Stimulated activated memory B cell treated with anti-CD40 and anti-IgM and Interleukin-4, amounts not matched to agents 10 μg/mL and 1 μg/mL and 100 μg/mL, for 72 hours (primary cell): Measurements from ENCODE around the gene HSD17B2.

Experiments used
- ATAC-seq: fragments of 150-1000 bp; cut with Tn5 transposase; 2 replicates; pipeline ENCODE4 v1.10.0; 2021
- H3K27ac Mint-ChIP-seq: one replicate; pipeline ENCODE4 v1.8.0; 2022; ENCODE audit warnings: mild to moderate bottlenecking, mixed read lengths
- H3K27me3 Mint-ChIP-seq: one replicate; pipeline ENCODE4 v1.8.0; 2022; ENCODE audit warnings: mixed read lengths
- H3K36me3 Mint-ChIP-seq: one replicate; pipeline ENCODE4 v1.8.0; 2022; ENCODE audit warnings: mixed read lengths
- H3K4me1 Mint-ChIP-seq: one replicate; pipeline ENCODE4 v1.8.0; 2022; ENCODE audit warnings: mixed read lengths
- H3K4me3 Mint-ChIP-seq: one replicate; pipeline ENCODE4 v1.8.0; 2022; ENCODE audit warnings: mild to moderate bottlenecking, moderate library complexity, mixed read lengths
- H3K9me3 Mint-ChIP-seq: one replicate; pipeline ENCODE4 v1.8.0; 2022; ENCODE audit warnings: mixed read lengths

HSD17B2 gene

DNA sequence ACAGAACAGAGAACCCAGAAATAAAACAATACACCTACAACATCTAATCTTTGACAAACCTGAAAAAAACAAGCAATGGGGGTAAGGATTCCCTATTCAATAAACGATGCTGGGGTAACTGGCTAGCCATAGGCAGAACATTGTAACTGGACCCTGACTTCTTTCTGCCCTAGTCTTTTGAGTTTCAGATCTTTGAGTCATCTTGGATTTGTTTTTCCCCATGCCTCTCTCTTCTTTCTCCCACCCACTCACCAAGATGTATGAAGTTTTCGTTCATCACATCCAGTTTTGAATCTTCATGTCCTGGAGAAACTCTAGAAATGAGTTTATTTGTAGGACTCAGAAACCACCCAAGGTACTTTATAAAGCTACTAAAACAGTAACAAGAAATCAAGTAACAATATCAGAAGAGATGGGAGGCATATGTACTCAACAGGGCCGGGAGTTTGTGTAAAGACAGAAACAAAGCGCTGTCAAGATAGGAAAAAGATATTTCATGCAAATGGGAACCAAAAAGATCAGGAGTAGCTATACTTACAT lies 39.0 kb downstream of the HSD17B2 start:
- H3K27ac Mint-ChIP-seq = no peak overlapping the region
- H3K4me1 Mint-ChIP-seq = no peaks in the 10 kb centered on the region
- peaks cover 15% of the 10 kb centered on the region for H3K9me3 Mint-ChIP-seq
- no peaks in the 10 kb centered on the region for H3K36me3 Mint-ChIP-seq
- H3K27me3 Mint-ChIP-seq = peaks cover 58% of the 10 kb centered on the region
- H3K4me3 Mint-ChIP-seq = no peak overlapping the region
- ATAC-seq = no peak

DNA sequence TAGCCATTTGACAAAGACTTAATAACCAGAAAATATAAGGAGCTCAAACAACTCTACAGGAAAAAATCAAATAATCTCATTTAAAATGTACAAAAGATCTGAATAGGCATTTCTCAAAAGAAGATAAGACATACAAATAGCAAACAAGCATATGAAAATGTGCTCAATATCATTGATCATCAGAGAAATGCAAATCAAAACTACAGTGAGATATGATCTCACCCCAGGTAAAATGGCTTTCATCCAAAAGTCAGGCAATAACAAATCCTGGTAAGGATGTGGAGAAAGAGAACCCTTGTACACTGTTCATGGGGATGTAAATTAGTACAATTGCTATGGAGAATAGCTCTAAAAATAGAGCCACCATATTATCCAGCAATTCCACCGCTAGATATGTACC lies 43.1 kb downstream of the HSD17B2 start:
- no peak for ATAC-seq
- Mint-ChIP-seq H3K27me3 (peaks cover 42% of the 10 kb centered on the region), H3K4me3 (no peak overlapping the region), H3K4me1 (no peaks in the 10 kb centered on the region), H3K36me3 (no peaks in the 10 kb centered on the region), H3K27ac (no peak overlapping the region), H3K9me3 (peaks cover 19% of the 10 kb centered on the region)

DNA sequence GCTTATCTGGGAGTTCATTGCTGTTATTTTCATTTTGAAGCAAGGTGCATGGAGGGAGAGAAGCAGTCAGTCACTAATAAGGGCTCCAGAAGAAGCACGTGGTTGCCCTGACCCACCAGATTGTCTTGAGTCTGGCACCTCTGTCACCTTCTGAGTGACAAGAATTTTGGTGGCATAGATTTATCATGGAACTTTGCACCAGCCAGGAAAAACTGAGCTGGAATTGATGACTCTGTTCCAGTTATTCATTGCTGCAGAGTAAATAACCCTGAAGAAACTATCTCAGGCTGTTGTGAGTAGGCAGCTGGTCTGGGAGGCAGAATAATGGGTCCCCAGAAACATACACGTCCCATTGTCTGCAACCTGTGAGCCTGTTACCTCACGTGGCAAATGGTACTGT lies 44.8 kb downstream of the HSD17B2 start:
- Mint-ChIP-seq H3K27me3 (peaks cover 39% of the 10 kb centered on the region), H3K9me3 (peaks cover 19% of the 10 kb centered on the region), H3K36me3 (no peaks in the 10 kb centered on the region), H3K4me1 (no peaks in the 10 kb centered on the region), H3K4me3 (no peak overlapping the region), H3K27ac (no peak overlapping the region)
- ATAC-seq = no peak

DNA sequence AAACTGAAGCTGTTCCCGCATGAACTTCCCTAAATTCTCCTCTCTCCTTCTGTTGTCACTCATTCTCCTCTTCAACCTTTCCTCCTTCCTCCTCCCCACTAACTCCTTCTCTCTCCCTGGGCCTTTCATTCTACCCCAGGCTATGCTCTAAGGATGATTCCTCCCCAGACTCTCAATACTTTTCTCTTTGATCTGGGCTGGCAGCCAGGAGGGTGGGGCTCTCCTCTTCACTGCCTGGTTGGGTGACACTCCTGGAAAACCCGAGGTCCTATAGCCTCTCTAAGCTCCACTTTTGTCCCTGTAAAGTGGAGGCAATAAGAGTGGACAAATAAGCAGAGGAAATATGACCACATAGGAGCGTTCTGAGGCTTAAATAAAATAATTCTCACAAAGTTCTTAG lies 46.2 kb downstream of the HSD17B2 start:
- ATAC-seq = no peak
- H3K27me3 Mint-ChIP-seq = peaks cover 31% of the 10 kb centered on the region

DNA sequence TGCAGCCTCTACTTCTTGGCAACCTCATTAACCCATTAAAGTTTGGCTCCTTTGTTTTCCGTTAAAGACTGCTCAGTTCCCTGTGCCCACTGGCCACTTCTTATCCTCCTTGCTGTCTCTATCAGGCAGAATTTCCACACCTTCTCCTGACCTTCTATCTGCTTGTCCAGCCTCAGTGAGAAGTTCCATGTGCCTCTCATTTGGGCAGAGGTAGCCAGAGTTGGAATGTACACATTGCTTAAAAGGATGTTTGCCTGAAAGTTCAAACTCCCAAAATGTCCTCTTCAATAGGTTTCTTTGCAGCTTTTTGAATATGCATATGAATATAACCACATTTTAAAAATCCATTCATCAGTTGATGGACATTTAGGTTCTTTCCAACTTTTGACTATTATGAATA lies 47.0 kb downstream of the HSD17B2 start:
- no peaks in the 10 kb centered on the region for H3K36me3 Mint-ChIP-seq
- H3K4me3 Mint-ChIP-seq = no peak overlapping the region
- peaks cover 31% of the 10 kb centered on the region for H3K27me3 Mint-ChIP-seq
- H3K27ac Mint-ChIP-seq = no peak overlapping the region
- no peaks in the 10 kb centered on the region for H3K4me1 Mint-ChIP-seq
- no peak for ATAC-seq
- H3K9me3 Mint-ChIP-seq = peaks cover 13% of the 10 kb centered on the region

More for the DNA sequence above, 46.2 kb downstream of the HSD17B2 start:
- no peaks in the 10 kb centered on the region for H3K4me1 Mint-ChIP-seq
- no peak overlapping the region for H3K4me3 Mint-ChIP-seq
- H3K36me3 Mint-ChIP-seq = no peaks in the 10 kb centered on the region
- H3K9me3 Mint-ChIP-seq = peaks cover 15% of the 10 kb centered on the region
- no peak overlapping the region for H3K27ac Mint-ChIP-seq

DNA sequence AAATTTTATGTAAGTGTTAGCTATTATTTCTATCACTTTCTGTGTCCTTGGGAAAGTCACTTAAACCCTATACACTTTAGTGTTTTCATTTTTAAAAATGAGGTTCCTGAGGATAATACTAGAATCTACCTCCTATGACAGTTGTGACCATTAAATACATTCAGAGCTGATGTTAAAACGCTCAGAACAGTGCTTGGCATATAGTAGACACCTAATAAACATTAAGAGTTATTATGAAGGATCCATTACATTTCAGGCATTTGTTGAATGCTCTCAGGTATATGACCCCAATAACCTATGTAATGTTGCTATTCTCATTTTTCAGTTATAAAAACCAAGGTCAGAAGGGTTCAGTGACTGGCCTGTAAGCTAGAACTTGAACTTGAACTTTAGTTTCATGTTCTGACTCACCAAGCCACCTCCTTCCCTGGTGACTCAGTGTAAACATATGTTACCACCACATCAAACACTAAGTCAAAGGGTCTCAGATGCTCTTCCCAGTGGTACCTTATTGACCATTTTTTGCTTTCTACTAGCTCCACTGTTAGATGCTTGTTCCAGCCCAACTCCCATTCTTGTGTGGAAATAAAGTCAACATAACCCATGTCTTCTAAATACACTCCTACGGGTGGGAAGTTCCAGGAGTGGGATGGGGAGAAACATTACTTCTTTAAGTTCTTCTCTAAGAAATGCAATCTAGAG lies 47.6 kb downstream of the HSD17B2 start:
- no peaks in the 10 kb centered on the region for H3K4me1 Mint-ChIP-seq
- no peak overlapping the region for H3K4me3 Mint-ChIP-seq
- H3K27ac Mint-ChIP-seq = no peak overlapping the region
- ATAC-seq = peak; percentile 73
- peaks cover 31% of the 10 kb centered on the region for H3K27me3 Mint-ChIP-seq
- H3K36me3 Mint-ChIP-seq = no peaks in the 10 kb centered on the region
- peaks cover 10% of the 10 kb centered on the region for H3K9me3 Mint-ChIP-seq

DNA sequence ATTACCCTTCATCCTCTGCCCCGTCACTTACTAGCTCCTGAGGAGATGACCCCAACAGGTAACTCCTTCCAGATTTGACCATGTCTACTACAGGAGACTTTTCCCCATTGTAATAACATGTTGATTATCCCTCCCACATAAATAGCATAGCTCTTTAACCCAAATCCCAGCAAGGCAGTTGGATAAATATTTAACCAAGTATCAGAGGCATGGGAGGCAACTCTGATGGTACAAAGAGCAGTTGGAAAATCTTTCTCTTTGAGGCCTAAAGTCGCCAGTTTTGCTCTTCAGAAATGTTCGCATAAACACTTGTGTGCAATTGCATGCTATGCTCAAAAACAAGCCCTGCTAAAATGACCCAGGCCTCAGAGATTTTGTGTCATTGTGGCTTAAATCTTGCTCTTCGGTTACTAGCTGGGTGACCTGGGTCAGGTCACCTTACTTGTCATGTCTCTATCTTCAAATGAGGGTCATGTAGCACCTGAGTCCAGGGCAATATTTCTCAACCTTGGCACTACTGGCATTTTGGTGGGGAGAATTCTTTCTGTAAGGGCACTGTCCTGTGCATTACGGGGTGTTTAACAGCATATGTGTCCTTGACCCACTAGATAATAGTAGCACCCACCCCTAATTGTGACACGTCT lies 48.8 kb downstream of the HSD17B2 start:
- Mint-ChIP-seq H3K4me3 (no peak overlapping the region), H3K27ac (no peak overlapping the region), H3K36me3 (no peaks in the 10 kb centered on the region), H3K27me3 (peaks cover 23% of the 10 kb centered on the region), H3K4me1 (no peaks in the 10 kb centered on the region), H3K9me3 (peaks cover 6% of the 10 kb centered on the region)
- ATAC-seq = no peak

DNA sequence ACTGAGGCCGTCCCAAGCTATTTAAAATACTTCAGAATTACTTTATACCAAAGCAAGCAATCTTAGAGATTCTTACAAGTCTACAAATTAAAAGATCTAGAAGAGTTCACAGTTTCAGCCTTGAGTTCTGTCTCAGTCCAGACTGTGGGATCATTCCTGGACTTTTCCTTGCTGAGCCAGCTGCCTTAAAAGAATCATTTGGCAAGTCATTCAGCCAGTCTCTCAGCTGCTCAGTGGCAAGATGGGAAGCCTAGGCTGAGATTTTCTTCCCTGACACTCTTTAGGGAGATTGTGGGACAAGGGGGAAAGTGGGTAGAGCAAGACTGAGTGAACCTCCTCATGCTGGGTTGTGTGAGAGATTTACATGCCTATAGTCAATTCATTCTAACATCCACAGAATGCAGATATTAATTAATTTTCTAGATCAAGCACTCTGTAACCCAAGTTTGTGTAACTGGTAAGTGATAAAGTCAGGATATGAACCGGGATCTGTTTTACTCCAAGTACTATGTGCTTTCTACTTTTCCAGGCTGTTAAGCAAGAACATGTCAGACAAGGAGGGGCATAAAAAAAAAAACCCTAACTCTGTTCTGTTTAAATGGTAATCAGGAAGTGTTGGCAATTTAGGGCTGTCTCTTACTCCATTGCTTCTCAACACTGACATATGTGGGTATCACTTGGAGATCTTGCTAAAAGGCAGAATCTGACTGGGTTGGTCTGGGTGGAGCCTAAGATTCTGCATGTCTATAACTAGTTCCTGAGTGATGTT lies 50.1 kb downstream of the HSD17B2 start:
- Mint-ChIP-seq H3K9me3 (peaks cover 3% of the 10 kb centered on the region), H3K27me3 (peaks cover 21% of the 10 kb centered on the region), H3K4me3 (no peak overlapping the region), H3K27ac (no peak overlapping the region), H3K36me3 (no peaks in the 10 kb centered on the region), H3K4me1 (no peaks in the 10 kb centered on the region)
- no peak for ATAC-seq

DNA sequence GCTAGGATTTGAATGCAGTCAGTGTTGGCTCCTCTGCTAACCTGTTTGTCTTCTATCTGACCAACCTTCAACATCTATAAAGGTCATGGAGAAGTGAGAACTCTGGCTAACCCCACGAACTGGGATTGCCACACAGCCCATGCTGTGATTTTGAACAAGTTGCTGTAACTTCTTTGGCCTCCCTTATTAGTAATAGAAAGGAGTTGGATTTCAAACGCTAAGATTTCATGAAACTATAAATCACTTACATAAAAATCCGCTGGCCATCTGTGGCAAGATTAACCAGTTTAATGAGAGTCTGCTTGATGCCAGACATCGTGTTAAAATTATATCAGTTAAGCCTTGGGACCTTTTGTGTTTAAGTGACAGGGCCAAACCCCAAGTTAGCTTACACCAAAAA lies 53.4 kb downstream of the HSD17B2 start:
- Mint-ChIP-seq H3K4me3 (no peak overlapping the region), H3K9me3 (no peaks in the 10 kb centered on the region), H3K4me1 (no peaks in the 10 kb centered on the region), H3K36me3 (no peaks in the 10 kb centered on the region), H3K27me3 (peaks cover 29% of the 10 kb centered on the region), H3K27ac (no peak overlapping the region)
- ATAC-seq = no peak

DNA sequence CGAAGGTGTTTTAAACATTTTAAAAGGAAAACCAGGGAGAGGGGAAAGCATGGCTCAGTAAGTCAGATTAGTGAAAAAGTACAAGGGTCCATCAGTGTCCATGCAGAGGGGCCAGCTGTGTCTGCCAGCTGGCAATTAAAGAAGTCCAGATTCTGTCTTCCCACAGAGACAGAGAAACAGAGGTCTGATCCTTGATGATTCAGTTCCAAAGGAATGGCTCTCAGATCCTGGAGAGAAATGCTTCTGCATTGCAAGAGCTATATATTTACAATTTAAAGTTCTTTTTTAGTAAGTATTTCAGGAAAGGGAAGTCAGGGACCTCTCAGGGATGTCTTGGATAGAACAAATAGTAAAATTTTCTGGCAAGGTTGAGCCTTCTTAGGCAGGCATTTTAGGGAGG lies 56.2 kb downstream of the HSD17B2 start:
- Mint-ChIP-seq H3K27me3 (peaks cover 20% of the 10 kb centered on the region), H3K4me3 (no peak overlapping the region), H3K9me3 (no peaks in the 10 kb centered on the region), H3K36me3 (no peaks in the 10 kb centered on the region), H3K4me1 (no peaks in the 10 kb centered on the region), H3K27ac (no peak overlapping the region)
- no peak for ATAC-seq

DNA sequence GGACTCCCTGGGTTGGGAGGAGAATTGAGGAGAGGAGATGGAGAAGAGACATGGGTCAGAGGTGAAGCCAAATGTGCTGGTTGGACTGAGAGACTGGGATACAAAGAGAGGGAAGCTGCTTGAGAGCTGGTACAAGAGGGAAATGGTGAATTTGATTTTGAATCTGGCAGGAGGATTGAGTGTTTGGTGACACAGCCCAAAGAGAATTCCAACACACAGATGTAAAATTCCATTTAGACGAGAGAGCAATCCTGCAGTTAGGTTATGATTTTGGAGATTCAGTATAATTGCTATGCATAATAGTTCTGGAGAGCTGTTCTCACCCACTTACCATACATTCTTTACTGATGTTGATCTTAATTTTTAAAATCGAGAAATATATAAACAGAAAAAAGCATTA lies 57.7 kb downstream of the HSD17B2 start:
- Mint-ChIP-seq H3K9me3 (no peaks in the 10 kb centered on the region), H3K4me1 (no peaks in the 10 kb centered on the region), H3K36me3 (no peaks in the 10 kb centered on the region), H3K27me3 (peaks cover 29% of the 10 kb centered on the region), H3K27ac (no peak overlapping the region), H3K4me3 (no peak overlapping the region)
- ATAC-seq = no peak

DNA sequence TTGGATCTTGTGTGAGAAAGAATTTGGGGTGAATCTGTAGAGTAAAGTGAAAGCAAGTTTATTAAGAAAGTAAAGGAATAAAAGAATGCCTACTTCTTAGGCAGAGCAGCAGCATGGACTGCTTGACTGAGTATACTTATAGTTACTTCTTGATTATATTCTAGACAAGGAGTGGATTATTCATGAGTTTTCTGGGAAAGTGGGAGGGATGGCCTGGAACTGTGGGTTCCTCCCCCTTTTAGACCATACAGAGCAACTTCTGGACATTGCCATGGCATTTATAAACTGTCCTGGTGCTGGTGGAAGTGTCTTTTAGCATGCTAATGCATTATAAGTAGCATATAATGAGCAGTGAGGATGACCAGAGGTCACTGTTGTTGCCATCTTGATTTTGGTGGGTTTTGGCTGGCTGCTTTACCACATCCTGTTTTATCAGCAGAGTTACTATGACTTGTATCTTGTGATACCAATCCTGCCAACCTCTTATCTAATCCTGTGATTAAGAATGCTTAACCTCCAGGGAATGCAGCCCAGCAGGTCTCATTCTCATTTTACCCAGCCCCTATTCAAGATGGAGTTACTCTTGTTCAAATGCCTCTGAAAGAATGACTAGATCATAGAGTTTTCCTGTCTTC lies 58.7 kb downstream of the HSD17B2 start:
- Mint-ChIP-seq H3K4me3 (no peak overlapping the region), H3K4me1 (no peaks in the 10 kb centered on the region), H3K9me3 (no peaks in the 10 kb centered on the region), H3K27ac (no peak overlapping the region), H3K36me3 (no peaks in the 10 kb centered on the region), H3K27me3 (peaks cover 29% of the 10 kb centered on the region)
- ATAC-seq = no peak

DNA sequence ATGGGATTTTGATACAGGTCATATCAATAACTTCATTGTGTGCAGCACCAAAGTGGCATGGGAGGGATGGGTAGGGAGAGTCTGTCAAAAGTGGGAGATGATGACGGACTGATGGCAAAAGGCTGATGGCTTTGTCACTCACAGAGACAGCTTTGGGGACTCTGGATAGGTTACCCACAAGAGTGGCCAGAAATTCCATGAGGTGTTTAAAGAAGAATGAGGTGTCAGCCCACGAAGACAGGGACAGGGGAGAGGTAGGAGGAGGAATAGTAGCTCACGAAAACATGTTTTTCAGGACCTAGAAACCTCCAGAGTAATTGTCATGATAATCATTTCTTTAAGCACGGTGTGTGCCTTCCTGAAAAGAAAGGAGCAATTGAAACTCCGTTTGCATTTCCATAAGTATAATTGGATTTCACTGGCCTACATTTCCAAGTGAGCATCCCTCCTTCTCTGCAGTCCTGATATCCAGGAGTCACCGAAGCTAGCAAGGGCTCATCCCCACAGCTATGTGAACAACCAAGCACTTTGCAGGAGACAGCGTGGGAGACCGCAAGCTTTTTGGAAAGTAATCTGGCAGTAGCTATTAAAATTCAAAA lies 60.0 kb downstream of the HSD17B2 start:
- Mint-ChIP-seq H3K9me3 (no peaks in the 10 kb centered on the region), H3K4me3 (no peak overlapping the region), H3K27ac (no peak overlapping the region), H3K36me3 (no peaks in the 10 kb centered on the region), H3K27me3 (peaks cover 29% of the 10 kb centered on the region), H3K4me1 (no peaks in the 10 kb centered on the region)
- no peak for ATAC-seq

DNA sequence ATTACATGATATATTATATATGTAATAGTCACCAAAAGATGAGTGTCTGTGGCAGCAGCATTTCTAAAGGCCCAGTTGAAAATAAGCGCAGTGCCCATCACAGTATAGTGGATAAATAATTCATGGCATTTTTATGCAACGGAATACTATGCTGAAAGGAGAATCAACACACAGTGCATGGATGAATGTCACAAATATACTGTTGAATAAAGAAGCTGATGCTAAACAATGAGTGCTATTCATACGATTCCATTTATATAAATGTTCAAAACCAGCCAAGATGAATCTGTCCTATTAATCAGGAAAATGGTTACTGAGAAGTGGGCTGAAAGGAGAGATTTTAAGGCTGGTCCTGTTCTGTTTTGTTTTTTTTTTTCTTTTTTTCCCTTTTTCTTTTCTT lies 61.6 kb downstream of the HSD17B2 start:
- peaks cover 20% of the 10 kb centered on the region for H3K27me3 Mint-ChIP-seq
- no peak overlapping the region for H3K4me3 Mint-ChIP-seq
- no peak overlapping the region for H3K27ac Mint-ChIP-seq
- no peak for ATAC-seq
- no peaks in the 10 kb centered on the region for H3K4me1 Mint-ChIP-seq
- H3K36me3 Mint-ChIP-seq = no peaks in the 10 kb centered on the region
- no peaks in the 10 kb centered on the region for H3K9me3 Mint-ChIP-seq

DNA sequence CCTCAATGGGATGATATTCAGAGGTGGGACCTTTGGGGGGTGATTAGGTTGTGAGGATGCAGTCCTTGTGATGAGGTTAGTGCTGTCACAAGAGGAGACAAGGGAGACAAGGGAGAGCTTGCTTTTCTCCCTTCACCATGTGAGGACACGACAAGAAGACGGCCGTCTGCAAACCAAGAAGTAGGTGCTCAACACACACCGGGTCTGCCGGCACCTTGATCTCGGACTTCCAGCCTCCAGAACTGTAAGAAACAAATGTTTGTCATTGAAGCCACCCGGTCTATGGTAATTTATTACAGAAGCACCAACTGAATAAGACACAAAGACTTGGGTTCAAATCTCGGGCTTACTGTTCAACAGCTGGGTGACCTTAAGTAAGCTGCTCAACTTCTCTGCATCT lies 70.1 kb downstream of the HSD17B2 start:
- no peak overlapping the region for H3K4me3 Mint-ChIP-seq
- no peak overlapping the region for H3K27ac Mint-ChIP-seq
- H3K27me3 Mint-ChIP-seq = peaks cover 24% of the 10 kb centered on the region
- no peaks in the 10 kb centered on the region for H3K9me3 Mint-ChIP-seq
- H3K4me1 Mint-ChIP-seq = no peaks in the 10 kb centered on the region
- H3K36me3 Mint-ChIP-seq = no peaks in the 10 kb centered on the region
- no peak for ATAC-seq
